Activated naive CD8-positive, alpha-beta T cell (primary cell): ENCODE measurements around the gene CROCC.

Source experiments
- H3K27ac Mint-ChIP-seq: one replicate; pipeline ENCODE4 v1.8.0; 2021; ENCODE audit warnings: mixed read lengths
- H3K27me3 Mint-ChIP-seq: one replicate; pipeline ENCODE4 v1.8.0; 2021; ENCODE audit warnings: mixed read lengths
- H3K36me3 Mint-ChIP-seq: one replicate; pipeline ENCODE4 v1.8.0; 2021; ENCODE audit warnings: mixed read lengths
- H3K4me1 Mint-ChIP-seq: one replicate; pipeline ENCODE4 v1.8.0; 2021; ENCODE audit warnings: low read depth, mixed read lengths
- H3K4me3 Mint-ChIP-seq: one replicate; pipeline ENCODE4 v1.8.0; 2021; ENCODE audit warnings: mild to moderate bottlenecking, mixed read lengths
- H3K9me3 Mint-ChIP-seq: one replicate; pipeline ENCODE4 v1.8.0; 2021; ENCODE audit warnings: low read depth, mixed read lengths

The CROCC gene

GRCh38 chr1:16988210-16988609, 66.5 kb downstream of the CROCC start:
- Mint-ChIP-seq H3K4me3 (no peak overlapping the region), H3K9me3 (no peaks in the 10 kb centered on the region), H3K4me1 (no peaks in the 10 kb centered on the region), H3K27me3 (peaks cover 1% of the 10 kb centered on the region), H3K36me3 (peaks cover 7% of the 10 kb centered on the region), H3K27ac (no peak overlapping the region)

DNA sequence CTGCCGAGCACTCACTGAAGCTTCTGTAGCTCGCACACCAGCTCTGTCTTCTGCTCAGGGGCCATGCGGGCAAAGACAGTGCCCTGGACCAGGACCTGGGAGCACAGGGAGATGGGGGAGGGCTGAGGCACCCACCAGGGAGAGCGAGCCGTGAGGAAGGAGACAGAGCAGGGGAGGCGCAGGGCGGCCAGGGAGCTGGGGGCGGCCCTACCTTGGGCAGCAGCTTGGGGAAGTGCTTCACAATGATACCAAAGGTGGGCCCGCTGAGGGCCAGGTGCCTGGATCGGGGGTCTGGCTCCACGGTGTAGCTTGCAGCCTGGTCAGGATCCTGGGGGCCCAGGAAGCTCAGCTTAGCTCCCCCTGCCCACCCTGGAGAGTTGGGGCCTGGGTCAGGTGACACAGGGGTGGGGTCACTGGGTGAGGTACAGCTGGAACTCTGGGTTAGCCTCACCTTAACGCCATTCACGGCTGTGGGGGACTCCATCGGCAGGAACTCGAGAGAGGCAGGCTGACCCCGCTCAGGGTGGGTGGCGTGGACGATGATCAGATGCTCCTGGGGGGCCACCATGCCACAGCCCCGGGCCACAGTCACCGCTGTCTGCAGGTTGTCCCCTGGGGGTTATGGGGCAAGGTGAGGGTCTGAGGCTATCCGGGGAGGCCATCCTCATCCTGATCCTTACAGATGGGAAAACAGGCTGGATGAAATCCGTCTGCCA, 68.1 kb downstream of the CROCC start:
- Mint-ChIP-seq H3K36me3 (peaks cover 7% of the 10 kb centered on the region), H3K27me3 (no peaks in the 10 kb centered on the region), H3K9me3 (no peaks in the 10 kb centered on the region), H3K4me3 (no peak overlapping the region), H3K4me1 (no peaks in the 10 kb centered on the region), H3K27ac (no peak overlapping the region)

DNA sequence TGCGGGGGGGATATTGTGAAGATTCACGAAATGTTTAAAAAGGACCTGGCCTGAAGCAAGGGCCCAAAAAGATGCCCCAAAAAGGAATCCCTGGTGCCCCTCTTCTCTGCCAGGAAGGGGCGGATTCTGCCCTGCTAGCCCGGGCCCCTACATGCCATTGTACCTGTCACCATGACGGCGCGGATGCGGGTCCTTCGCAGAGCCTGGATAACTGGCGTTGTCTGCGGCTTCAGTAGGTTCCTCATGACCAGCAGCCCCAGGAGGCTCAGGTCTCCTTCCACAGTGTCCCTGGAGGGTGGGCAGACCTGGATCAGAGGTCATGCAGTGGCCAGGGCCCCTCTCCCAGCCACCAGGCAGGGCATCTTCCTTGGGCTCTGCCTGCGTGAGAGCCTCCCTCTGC, 69.8 kb downstream of the CROCC start:
- Mint-ChIP-seq H3K27me3 (no peaks in the 10 kb centered on the region), H3K4me1 (no peaks in the 10 kb centered on the region), H3K36me3 (peaks cover 4% of the 10 kb centered on the region), H3K27ac (no peak overlapping the region), H3K9me3 (no peaks in the 10 kb centered on the region), H3K4me3 (no peak overlapping the region)

DNA sequence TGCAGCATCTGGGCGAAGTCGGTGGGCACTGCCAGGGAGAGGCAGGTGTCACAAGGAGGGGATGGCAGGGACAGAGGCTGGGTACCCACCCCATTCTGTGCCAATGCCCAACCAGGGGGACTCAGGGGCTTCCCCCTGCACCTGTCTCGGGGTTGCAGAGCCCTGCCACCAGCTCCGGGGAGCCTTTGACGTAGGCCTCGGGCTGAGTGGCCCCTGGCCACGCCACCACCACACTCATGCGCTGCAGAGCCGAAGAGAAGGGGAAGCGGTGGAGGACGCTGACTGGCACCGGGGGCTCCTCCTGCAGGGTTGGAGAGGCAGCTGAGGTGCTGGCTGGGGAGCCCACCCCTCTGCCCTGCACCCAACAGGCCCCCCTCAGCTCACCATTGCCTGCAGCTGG, 70.4 kb downstream of the CROCC start:
- H3K9me3 Mint-ChIP-seq, result no peaks in the 10 kb centered on the region
- H3K27ac Mint-ChIP-seq, result no peak overlapping the region
- no peak overlapping the region for H3K4me3 Mint-ChIP-seq
- H3K4me1 Mint-ChIP-seq, result no peaks in the 10 kb centered on the region
- no peaks in the 10 kb centered on the region for H3K27me3 Mint-ChIP-seq
- peaks cover 4% of the 10 kb centered on the region for H3K36me3 Mint-ChIP-seq

DNA sequence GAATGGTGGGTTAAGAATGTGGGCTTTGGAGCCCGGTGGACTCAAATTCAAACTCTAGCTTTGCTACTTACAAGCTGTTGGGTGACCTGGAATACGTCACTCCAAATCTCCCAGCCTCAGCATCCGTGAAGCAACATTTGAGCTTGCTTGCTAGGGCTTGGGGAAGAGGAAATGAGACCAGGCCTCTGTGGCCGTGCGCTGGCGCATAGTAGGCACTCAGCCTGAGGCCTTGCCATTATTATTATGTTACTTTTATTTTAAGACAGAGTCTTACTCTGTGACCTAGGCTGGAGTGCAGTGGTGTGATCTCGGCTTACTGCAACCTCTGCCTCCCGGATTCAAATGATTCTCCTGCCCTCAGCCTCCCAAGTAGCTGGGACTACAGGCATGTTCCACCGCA, 70.9 kb downstream of the CROCC start:
- Mint-ChIP-seq H3K27me3 (no peaks in the 10 kb centered on the region), H3K4me1 (no peaks in the 10 kb centered on the region), H3K36me3 (peaks cover 4% of the 10 kb centered on the region), H3K27ac (no peak overlapping the region), H3K9me3 (no peaks in the 10 kb centered on the region), H3K4me3 (no peak overlapping the region)

DNA sequence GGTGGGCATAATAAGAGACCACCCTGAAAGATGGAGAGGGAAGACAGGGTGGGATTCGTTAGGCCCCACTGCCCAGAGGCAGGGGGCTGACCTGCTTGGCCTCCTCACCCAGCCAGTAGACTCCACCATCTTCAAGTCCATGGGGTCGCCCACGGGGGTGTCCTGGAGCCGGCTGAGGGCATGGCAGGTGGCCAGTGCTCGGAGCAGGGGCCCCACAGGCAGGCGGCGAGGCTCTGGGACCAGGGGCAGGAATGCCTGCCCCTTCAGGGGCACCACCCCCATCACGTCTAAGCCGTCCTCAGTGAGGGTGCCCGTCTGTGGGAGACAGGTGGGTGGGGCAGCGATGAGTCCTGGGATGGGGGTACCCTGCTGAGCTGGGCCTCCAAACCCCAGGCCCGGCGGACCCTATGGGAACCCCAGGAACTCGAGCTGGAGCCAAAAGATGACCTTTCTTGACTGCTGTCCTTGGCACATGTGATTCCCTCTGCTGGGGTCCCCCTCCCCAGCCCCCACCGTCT, 71.8 kb downstream of the CROCC start:
- H3K27ac Mint-ChIP-seq, result no peak overlapping the region
- no peak overlapping the region for H3K4me3 Mint-ChIP-seq
- H3K36me3 Mint-ChIP-seq, result peaks cover 4% of the 10 kb centered on the region
- no peaks in the 10 kb centered on the region for H3K4me1 Mint-ChIP-seq
- no peaks in the 10 kb centered on the region for H3K27me3 Mint-ChIP-seq
- H3K9me3 Mint-ChIP-seq, result no peaks in the 10 kb centered on the region

GRCh38 chr1:16996845-16997244, 75.1 kb downstream of the CROCC start:
- H3K27ac Mint-ChIP-seq, result no peak overlapping the region
- H3K4me3 Mint-ChIP-seq, result no peak overlapping the region
- no peaks in the 10 kb centered on the region for H3K9me3 Mint-ChIP-seq
- no peaks in the 10 kb centered on the region for H3K4me1 Mint-ChIP-seq
- H3K36me3 Mint-ChIP-seq, result peaks cover 5% of the 10 kb centered on the region
- H3K27me3 Mint-ChIP-seq, result no peaks in the 10 kb centered on the region

GRCh38 chr1:16998589-16998988, 76.9 kb downstream of the CROCC start:
- Mint-ChIP-seq H3K9me3 (no peaks in the 10 kb centered on the region), H3K4me1 (no peaks in the 10 kb centered on the region), H3K4me3 (no peak overlapping the region), H3K27ac (no peak overlapping the region), H3K36me3 (peaks cover 5% of the 10 kb centered on the region), H3K27me3 (no peaks in the 10 kb centered on the region)

GRCh38 chr1:16999863-17000262, 78.1 kb downstream of the CROCC start:
- Mint-ChIP-seq H3K4me3 (no peak overlapping the region), H3K36me3 (peaks cover 5% of the 10 kb centered on the region), H3K27ac (no peak overlapping the region), H3K4me1 (no peaks in the 10 kb centered on the region), H3K27me3 (no peaks in the 10 kb centered on the region), H3K9me3 (no peaks in the 10 kb centered on the region)

DNA sequence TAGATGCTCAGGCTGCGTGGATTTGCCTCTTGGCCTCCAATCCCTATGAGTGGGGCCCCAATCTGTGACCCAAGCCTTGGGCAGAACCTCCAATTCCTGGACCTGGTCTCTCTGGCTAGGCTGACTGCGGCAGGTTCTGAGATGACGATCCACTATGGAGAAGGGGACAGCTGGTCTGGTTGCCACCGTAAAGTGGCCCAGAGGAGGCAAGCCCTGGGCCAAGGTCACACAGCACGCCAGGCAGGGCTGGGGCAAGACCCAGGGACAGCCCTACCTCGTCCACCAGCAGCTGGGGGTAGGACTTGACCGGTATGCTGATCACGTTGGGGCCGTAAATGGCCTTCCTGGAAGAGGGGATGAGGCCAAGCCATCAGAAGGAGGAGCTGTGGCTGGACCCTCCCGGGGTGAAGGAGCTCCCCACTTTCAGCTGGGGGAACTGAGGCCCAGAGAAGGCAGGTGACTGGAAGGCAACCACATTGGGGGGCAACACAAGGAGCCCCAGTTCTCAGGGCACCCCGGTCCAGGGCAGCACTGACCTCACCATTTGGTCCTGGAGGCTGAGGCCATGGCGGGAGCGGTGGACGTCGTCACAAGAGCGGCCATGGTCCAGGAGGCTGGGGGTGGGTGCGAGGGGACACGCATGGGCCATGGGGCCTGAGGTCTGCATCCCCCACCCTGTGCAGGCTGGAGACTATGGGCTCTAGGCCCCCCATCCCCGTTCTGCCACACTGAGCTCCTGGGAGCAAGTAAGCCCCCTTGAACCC, 80.2 kb downstream of the CROCC start:
- no peak overlapping the region for H3K27ac Mint-ChIP-seq
- H3K4me1 Mint-ChIP-seq, result no peaks in the 10 kb centered on the region
- no peaks in the 10 kb centered on the region for H3K9me3 Mint-ChIP-seq
- peaks cover 5% of the 10 kb centered on the region for H3K36me3 Mint-ChIP-seq
- no peaks in the 10 kb centered on the region for H3K27me3 Mint-ChIP-seq
- H3K4me3 Mint-ChIP-seq, result no peak overlapping the region

DNA sequence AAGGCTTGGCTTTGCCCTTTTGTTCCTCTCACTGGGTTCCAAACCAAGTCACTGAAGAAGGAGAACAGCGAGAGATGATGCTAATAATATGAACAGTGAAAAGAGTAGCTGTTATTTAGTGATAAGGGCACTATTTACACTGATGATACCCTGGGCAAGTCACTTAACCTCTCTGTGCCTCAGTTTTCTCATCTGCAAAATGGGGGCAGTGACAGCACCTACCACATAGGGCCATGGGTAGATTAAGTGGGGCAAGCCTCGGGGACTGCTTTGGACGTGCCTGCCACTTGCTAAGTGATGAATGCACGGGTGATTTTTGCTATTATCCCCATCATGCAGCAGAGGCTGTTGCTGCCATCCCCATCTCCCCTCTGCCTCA, 80.8 kb downstream of the CROCC start:
- H3K36me3 Mint-ChIP-seq, result peaks cover 5% of the 10 kb centered on the region
- no peak overlapping the region for H3K27ac Mint-ChIP-seq
- H3K4me1 Mint-ChIP-seq, result no peaks in the 10 kb centered on the region
- H3K27me3 Mint-ChIP-seq, result no peaks in the 10 kb centered on the region
- H3K9me3 Mint-ChIP-seq, result no peaks in the 10 kb centered on the region
- H3K4me3 Mint-ChIP-seq, result no peak overlapping the region

- H3K36me3 Mint-ChIP-seq, result no peaks in the 10 kb centered on the region
- peaks cover 1% of the 10 kb centered on the region for H3K4me1 Mint-ChIP-seq
Observed at GRCh38 chr1:17004466-17005364, 83.0 kb downstream of the CROCC start.

DNA sequence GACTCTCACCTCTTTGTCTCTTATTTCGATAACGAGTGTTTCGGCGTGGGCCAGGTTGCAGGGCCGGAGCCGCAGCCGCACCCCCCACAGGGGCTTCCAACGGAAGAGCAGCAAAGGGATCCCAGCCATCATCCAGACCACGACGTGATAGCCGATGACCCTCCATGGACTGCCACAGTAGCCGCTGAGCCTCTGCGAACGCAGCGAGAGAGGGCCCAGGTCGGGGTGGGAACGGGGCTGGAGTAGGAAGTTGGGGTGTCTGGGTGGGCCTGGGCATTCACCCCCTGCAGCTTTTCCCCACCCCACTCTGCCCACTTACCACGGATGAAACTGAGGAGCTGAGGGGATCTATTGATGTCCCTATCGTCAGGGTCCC, 83.6 kb downstream of the CROCC start:
- Mint-ChIP-seq H3K4me3 (no peak overlapping the region), H3K4me1 (peaks cover 6% of the 10 kb centered on the region), H3K36me3 (no peaks in the 10 kb centered on the region), H3K9me3 (no peaks in the 10 kb centered on the region), H3K27me3 (no peaks in the 10 kb centered on the region), H3K27ac (no peak overlapping the region)

More at GRCh38 chr1:17004466-17005364, 83.0 kb downstream of the CROCC start:
- no peak overlapping the region for H3K4me3 Mint-ChIP-seq
- H3K27me3 Mint-ChIP-seq, result no peaks in the 10 kb centered on the region
- H3K9me3 Mint-ChIP-seq, result no peaks in the 10 kb centered on the region
- H3K27ac Mint-ChIP-seq, result no peak overlapping the region

- Mint-ChIP-seq H3K4me3 (no peak overlapping the region), H3K4me1 (peaks cover 15% of the 10 kb centered on the region), H3K27me3 (no peaks in the 10 kb centered on the region), H3K9me3 (no peaks in the 10 kb centered on the region), H3K27ac (no peak overlapping the region), H3K36me3 (no peaks in the 10 kb centered on the region)
Observed at GRCh38 chr1:17007121-17007520, 85.4 kb downstream of the CROCC start.
